GM12864 (cell line): ENCODE data around the gene RRP9.

ENCODE experiments used
- DNase-seq: peaks from one replicate; pipeline ENCODE4 v3.0.0-alpha.2; 2011; ENCODE audit warnings: low read depth
- H3K4me3 ChIP-seq: 2 replicates; pipeline ENCODE4 v1.5.1; 2011; ENCODE audit warnings: mild to moderate bottlenecking, low read depth, low read length, control low read depth
- CTCF ChIP-seq: IDR thresholded peaks from 2 replicates; pipeline ENCODE4 v1.5.1; 2011; ENCODE audit warnings: low read depth, mild to moderate bottlenecking, moderate library complexity, low read length, control low read depth, inconsistent platforms; ENCODE audit errors: missing control alignments

The RRP9 gene

GRCh38 chr3:51894391-51894790 is 47.3 kb downstream of the RRP9 start:
- no peak for TF ChIP-seq CTCF
- H3K4me3 ChIP-seq: no peak overlapping the region
- DNase-seq: no peak

GRCh38 chr3:51891242-51892039 is 50.3 kb downstream of the RRP9 start:
- TF ChIP-seq CTCF: no peak
- no peak overlapping the region for H3K4me3 ChIP-seq
- no peak for DNase-seq

- no peak for TF ChIP-seq CTCF
- no peak overlapping the region for H3K4me3 ChIP-seq
- DNase-seq: no peak
These were observed 53.1 kb downstream of the RRP9 start for GRCh38 chr3:51888463-51889105.

- DNase-seq: no peak
- no peak for TF ChIP-seq CTCF
- no peak overlapping the region for H3K4me3 ChIP-seq
These were observed 54.1 kb downstream of the RRP9 start for GRCh38 chr3:51887620-51888019.

- TF ChIP-seq CTCF: no peak
- no peak for DNase-seq
- no peak overlapping the region for H3K4me3 ChIP-seq
These were observed 55.3 kb downstream of the RRP9 start for GRCh38 chr3:51886447-51886846.
